NCI-H2107 treated with DMSO at 0.1 percent for 48 hours (cell line): ENCODE results near the gene JPH3.
"Not testable (repeated sequence)": the region's sequence is repeated elsewhere in the genome, so short reads cannot be mapped to it uniquely, and the experiment has no call there.

ENCODE experiments used
- DNase-seq: peaks from one replicate; lab custom pipeline; 2025; ENCODE audit not compliant: unreplicated experiment; lab: John Stamatoyannopoulos, UW

The JPH3 gene

DNA sequence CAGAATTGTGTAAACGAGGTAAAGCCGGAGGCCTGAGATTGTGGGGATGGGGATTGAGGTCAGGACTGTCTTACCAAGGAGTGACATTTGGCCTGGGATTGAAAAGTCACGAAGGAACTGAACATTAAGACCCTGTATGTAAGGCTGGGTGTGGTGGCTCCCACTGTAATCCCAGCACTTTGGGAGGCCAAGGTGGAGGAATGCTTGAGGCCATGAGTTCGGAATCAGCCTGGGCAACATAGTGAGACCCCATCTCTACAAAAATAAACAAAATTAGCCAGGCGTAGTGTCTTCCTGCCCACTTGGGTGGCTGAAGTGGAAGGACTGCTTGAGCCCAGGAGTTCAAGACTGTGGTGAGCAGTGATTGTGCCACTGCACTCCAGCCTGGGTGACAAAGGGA, 75.5 kb downstream of the JPH3 start:
- DNase-seq: no peak

DNA sequence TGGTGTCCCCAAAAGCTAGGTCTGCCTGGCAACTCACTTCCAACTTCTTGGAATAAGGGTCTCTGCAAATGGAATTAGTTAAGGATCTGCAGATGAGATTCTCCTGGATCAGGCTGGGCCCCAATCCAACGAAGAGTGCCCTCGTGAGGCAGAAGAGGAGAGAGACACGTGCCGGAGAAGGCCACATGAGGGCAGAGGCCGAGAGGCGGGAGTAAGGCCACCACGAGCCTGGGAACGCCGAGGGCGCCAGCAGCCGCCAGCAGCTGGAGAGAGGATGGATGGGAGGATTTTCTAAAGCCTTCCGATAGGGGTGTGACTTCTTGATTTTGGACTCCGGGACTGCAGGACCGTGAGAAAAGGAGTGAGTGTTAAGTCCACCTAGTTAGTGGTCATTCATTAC, 76.3 kb downstream of the JPH3 start:
- DNase-seq: no peak

DNA sequence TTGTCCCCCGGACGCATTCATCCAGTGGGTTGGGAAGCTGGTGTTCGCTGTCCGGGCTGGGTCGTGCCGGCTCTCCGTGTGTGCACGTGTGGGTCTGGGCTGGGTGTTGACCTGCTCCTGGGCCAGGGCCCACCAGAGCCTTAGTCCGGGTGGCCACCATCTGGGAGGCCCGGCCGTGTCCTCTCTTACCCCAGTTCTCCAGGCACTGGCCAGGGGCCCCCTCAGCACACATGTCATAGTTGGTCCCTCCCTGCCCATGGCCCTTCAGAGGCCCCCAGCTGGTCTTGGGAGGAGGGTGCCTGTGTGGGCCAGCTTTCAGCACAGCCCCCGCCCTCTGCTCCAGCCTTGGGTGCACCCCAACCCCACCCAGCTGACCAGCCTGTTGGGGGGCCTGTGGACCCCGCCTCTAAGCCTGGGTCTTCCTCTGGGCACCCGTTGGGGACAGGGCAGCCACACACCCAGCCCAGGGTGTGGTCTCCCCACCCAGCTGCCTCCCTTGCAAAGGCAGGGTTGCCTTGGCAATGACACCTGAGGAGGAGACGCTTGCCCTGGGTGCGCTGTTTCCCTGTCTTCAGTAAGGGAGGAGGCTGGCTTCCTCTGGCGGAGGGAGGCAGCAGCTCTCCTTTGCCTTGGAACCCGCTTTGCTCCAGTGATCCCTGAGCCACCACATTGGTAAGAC, 77.4 kb downstream of the JPH3 start:
- DNase-seq: no peak

DNA sequence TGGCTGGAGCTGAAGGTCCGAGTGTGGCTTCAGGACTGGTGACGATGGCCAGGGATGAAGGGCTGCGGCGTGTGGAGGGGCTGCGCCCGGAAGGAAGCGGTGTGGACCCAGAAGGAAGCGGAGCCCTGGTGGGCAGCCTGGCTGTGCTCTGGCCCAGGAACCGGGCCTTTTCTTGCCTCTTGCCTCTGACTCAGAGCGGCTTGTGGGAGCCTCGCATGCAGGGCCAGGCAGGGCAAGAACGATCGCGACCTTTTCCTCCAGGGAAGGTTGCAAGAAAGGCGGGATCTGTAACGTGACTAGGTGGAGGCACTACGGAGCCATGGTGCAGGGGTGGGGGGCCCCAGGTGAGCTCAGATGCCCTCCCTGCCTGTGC, 78.0 kb downstream of the JPH3 start:
- no peak for DNase-seq

DNA sequence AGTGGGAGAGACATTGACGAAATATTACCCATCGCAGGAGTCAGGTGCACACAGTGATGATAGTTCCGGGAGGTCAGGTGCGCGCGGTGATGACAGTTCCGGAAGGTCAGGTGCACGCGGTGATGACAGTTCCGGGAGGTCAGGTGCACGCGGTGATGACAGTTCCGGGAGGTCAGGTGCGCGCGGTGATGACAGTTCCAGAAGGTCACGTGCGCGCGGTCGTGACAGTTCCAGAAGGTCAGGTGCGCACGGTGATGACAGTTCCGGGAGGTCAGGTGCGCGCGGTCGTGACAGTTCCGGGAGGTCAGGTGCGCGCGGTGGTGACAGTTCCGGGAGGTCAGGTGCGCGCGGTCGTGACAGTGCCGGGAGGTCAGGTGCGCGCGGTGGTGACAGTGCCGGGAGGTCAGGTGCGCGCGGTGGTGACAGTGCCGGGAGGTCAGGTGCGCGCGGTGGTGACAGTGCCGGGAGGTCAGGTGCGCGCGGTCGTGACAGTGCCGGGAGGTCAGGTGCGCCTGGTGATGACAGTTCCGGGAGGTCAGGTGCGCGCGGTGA, 78.8 kb downstream of the JPH3 start:
- DNase-seq: not testable (repeated sequence)

DNA sequence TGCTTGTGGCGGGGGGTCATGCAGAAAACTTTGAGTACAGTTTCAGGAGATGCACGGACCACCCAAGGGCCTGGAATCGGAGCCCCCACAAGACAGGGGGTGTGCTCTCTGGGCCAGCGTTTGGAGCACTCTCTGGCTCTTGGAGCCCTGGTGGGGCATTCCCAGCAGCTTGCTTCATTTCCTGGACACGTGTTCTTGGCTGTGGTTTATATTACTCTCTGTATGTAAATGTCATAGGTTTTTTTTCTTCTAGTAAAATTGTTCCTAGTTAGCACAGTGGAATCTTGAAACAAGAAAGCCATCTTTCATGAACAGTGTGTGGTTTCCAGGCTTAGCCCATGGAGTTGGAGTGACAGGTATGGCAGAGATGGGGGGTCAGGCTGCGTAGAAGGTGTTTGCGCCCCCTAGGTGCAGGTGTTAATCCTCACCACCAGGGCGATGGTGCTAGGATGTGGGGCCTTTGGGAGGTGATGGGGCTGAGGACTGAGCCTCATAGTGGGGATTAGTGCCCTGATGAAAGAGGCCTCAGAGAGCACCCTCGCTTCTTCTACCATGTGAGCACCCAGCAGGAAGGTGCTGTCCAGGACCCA, 79.8 kb downstream of the JPH3 start:
- DNase-seq: no peak

DNA sequence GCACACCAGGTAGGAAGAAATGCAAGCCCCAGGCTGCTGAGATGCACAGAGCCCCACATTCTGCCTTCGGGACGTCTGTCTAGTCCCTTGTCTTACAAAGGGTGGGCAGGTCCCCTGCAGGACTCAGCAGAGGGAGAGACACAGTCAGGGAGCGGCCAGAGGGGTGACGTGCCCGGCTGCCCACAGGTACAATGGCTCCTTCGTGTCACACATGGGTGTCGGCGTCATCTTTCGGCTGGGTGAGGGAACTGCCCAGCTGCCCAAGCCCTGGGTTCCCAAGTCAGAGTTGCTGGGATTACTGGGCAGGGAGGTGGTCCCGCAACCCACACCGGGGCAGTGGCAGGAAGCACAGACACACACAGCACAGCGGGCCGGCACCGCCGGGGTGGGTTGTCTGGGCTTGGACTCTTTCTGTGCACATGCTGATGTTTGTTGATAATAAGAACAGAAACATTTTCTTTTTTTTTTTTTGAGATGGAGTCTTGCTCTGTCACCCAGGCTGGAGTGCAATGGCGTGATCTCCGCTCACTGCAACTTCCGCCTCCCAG, 80.6 kb downstream of the JPH3 start:
- no peak for DNase-seq

DNA sequence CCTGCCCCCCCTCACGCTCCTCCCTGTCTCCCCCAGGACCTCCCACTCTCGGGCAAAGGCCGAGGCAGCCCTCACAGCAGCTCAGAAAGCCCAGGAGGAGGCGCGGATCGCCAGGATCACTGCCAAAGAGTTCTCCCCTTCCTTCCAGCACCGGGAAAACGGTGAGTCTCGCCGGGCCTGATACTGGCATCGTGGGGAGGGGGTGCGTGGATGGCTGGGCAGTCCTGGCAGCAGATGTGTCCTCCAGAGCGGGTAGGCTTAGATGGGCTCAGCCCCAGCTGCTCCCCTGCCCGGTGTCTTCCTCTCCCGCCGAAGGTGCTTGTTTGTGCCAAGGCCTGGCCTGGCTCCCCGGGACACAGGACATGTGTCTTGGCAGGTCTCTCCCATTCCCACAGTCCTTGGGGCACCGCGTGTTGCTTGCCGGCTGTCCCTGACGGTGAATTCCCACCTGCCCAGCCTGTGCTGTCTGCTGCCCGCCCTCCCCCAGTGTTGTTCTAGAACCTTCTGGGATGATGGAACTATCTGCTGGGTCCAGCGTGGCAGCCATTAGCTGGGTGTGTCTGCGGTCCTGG, 81.9 kb downstream of the JPH3 start:
- no peak for DNase-seq

DNA sequence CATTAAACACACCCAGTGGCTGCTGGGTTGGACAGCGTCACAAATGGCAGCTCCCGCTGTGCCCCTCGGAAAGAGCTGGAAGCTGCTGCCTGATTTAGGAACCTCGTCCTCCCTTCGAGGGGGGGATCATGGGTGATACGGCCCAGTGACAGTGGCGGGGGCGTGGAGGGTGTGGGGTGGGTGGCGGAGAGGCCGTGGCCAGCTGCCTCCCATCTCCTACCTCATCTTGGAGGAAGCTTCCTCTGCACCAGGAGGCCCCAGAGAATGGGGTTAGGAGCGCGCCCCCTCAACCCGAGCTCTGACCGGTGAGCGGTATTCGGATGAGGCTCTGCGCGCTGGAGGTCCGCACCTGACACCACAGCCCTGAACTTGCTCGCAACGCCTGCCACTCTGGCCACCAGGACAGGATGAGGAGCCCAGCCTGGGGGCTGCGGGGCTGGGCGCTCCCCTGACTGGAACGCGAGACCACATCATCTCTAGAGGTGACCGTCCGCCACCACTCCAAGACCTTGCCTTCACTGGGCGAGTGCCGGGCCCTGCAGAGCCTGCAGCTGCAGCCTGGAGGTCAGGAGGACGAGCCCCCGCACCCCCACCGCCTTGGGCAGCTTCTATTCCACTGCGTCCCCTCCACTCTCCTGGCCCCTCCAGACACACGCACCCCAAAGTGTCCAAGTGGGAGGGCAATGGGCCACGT, 82.5 kb downstream of the JPH3 start:
- no peak for DNase-seq

DNA sequence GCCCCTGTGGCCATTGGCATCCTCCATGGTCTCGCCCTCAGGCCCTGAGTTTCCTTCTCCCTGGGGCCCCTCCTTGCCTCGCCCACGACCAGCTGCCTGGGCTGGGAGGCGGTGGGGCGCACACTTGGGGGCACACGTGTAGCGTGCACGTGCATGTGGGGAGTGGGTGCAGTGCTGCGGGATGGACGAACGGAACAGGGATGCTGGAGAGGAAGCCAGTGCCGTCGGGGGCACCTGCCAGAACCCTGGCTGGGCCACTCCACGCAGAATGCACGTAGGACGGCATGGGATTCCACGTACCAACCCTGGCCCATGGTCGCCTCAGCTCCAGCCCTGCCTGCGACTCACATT, 83.1 kb downstream of the JPH3 start:
- no peak for DNase-seq

DNA sequence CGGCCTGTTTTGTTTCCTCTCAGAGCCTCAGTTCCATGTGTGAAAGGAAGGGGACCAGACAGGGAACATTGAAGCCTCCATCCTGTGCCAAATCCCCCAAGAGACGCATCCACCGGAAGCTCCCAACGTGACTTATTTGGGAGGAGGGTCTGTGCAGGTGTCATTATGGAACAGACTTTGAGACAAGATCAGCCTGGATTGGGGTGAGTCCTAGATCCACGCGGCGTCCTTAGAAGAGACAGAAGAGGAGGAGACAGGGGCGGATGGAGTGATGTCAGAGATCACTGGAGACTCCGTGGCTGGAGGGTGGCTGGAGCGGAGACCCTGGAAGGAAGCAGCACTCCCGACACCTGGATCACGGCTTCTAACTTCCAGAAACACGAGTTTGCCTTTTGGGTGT, 83.5 kb downstream of the JPH3 start:
- no peak for DNase-seq

DNA sequence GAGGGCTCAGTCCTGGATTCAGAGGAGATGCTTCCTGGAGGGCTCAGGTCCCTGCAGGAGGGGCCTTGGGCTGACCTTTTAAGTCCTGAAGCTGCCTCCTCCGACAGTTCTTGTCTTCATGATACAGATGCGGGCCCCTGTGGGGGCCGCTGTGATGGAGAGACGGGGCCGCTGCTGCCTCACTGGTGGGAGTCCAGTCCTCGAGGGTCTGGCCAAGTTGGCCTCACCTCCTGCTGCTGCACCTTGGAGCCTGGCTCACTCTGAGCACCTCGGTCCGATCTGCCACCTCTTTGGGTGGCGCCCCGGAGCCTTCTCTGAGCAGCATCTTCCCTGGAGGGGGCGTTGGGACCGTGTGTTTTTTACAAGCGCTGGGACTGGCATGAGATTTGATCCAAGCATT, 84.4 kb downstream of the JPH3 start:
- DNase-seq: no peak

DNA sequence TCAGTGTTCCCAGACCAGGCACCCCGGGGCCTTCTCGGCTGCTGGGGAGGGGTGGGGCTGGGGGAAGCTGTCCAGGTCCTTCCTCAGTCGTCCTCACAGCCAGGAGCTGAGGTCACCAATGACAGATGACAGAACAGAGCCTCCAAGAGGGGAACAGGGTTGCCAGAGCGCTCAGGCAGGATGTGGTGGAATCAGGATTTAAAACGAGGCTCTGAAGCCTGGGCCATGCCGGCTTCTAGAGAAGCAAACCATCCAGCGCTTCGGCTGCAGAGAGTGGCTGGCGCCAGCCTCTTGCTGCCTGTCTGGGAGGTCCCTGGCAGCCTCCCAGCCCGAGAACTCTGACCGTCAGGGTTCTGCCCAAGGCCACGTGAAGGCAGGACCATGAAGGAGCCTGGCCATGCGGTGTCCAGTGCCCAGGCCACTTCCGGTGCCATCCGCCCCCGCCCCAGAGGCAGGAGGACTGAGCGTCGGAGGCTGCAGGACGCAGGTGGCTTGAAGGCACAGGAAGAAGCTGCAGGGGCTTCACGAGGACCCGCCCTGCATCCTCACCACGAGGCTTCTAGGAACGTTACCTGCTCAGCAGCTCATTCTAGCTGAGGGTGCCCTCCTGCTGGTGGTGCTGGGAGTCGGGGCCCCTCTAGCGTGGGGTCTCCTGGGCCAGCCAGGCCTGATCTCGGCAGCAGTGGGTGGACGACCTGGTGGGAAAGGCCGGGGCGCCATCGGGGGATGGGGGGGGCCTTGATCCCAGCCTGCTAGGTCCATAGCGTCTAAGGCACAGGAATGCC, 85.0 kb downstream of the JPH3 start:
- no peak for DNase-seq

DNA sequence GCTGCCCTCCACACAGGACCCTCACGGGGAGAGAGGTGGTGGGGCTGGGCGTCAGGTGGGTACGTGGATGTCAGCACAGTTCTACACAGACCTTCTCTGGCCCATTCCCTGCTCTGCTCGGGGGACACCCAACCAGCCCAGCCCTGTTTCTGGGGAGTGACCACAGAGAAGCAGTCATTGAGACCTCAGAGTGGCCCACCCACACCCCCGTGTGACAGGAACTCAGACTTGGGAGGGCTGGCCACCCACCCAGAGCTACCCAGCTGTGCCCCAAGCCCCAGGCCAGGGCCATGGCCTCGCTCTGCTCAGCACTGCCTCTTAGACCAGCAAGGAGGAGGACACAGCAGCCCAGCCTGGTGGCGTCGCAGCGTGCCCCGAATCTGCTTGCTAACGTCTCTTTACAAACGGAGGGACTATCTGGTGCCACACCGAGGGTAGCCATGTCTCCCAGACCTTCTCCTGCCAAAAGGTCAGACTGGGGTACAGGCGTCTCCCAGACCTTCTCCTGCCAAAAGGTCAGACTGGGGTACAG, 85.8 kb downstream of the JPH3 start:
- DNase-seq: no peak

DNA sequence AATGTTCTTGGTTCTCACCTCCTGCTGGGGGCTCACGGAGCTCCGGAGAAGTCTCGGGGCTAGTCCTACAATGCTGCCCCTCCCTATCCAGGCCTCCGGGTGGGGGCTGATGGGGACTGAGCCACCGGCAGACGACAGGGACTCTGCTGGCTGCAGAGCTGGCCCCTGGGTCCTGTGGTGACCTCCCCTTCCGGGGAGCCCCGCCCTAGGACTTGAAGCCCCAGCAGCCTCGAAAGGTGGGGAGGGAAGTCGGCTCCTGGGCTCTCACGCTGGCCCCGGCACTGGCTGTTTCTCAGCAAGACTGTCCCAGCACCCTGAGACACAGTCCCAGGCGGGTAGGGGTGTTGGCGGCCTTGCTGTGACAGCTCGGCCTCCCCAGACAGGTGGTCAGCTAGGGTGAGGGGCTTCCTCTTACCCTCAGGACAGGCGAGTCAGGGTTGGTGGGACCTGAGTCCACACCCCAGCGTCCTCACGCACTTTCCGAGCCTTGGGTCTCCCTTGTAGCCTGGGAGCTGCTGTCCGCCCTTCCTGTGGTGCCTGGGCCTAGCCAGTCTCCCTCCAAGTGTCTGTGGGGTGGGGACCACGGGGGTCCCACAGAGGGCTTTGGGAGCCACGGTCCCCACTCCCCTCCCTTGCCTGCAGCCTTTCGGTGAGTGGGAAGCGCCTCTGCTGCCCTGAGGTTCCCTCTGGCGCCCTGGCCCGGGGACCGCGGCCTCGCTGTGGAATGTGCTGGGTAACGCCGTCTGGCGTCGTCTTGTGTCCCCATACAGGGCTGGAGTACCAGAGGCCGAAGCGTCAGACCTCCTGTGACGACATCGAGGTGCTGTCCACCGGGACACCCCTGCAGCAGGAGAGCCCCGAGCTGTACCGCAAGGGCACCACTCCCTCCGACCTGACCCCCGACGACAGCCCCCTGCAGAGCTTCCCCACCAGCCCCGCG, 86.8 kb downstream of the JPH3 start:
- DNase-seq: no peak

DNA sequence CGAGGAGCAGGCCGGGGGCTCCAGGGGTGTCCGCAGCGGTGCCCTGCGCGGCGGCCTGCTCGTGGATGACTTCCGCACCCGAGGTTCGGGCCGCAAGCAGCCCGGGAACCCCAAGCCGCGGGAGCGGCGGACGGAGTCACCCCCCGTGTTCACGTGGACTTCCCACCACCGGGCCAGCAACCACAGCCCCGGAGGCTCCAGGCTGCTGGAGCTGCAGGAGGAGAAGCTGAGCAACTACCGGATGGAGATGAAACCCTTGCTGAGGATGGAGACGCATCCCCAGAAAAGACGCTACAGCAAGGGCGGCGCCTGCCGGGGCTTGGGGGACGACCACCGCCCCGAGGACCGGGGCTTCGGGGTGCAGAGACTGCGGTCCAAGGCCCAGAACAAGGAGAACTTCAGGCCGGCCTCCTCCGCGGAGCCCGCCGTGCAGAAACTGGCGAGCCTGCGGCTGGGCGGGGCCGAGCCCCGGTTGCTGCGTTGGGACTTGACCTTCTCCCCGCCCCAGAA, 87.7 kb downstream of the JPH3 start:
- no peak for DNase-seq

DNA sequence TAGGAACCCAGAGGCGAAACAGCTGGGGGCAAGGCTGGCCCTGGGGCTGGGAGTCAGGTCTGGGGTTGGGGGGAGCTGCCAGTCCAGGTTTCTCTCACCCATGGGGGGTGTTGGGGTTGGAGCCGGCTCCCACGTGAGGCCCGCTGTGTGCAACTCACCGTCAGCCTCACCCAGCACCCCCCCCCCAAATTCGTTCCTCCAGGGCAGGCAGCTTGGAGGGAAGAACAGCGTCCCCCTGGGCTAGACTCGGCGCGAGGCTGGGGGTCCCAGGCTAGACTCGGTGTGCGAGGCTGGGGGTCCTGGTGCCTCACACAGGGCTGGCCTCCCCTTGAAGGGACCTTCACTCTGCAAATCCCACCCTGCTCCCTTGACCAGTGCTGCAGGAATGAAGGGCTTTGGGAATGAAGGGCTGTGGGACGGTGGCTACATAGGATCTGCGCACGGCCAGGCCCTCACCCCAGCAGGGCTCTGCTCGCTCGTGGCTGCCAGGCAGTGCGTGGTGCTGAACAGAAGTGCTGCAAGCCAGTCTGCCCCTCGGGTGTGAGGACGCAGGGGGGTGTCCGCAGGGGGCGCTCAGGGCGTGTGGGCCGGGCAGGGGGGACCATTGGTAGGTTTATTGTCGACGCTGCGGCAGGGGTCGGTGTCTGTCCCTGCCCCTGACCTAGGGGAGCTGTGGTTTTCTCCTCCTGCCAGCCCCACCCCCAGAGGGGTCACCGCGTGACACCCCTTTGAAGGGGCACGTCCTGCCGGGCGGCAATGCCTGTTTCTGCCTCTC, 88.8 kb downstream of the JPH3 start:
- no peak for DNase-seq

DNA sequence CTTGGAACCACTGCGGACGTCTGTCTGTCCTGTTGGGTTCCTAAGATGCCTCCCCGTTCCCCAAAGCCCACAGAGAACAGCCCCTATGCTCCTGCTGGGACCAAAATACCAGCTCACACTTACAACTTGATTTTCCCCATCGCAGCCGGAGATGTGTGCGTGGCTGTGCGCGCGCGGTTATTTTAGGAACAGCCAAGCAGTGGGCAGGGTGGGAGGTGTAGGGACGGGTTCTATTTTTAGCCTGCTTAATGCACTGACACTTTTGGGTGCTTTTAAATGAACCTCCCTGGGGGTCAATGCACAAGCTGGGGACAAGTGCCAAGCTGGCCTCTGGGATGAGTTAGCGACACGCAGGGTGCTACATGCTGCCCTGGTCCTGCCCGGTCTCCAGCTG, 89.4 kb downstream of the JPH3 start:
- DNase-seq: no peak

DNA sequence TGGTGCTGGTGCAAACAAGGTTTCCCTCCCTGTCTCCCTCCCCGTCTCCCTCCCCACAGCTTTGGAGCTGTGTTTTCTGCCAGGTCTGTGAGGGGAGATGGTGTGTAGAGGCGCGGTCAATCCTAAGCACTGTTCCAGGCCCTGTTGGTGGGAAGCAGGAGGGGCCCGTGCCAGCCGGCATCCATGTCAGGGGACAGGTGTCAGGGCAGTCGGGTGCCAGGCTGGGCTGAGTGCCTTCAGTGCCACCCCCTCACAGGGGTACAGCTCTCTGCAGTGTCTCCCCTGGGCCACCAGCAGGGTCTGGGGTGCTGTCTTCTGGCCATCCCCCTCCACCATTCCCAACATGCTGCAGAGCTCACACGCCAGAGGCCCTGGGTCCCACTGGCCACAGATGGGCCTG, 89.9 kb downstream of the JPH3 start:
- no peak for DNase-seq
